Measurements from ENCODE around the gene NHLRC1.

Gene NHLRC1

GRCh38 chr6:18087396-18088165 is 34.9 kb downstream of the NHLRC1 start:
- DNase-seq (ENCODE audit: low read depth in 1 of 2, low spot score in 1 of 2) = no peak

GRCh38 chr6:18081025-18081668 is 41.3 kb downstream of the NHLRC1 start:
- no peak for DNase-seq (ENCODE audit: low read depth in 1 of 2, low spot score in 1 of 2)

- DNase-seq (ENCODE audit: low read depth in 1 of 2, low spot score in 1 of 2) = no peak
Observed at GRCh38 chr6:18080544-18080943, 41.9 kb downstream of the NHLRC1 start.

GRCh38 chr6:18078866-18079265 is 43.6 kb downstream of the NHLRC1 start:
- no peak for DNase-seq (ENCODE audit: low read depth in 1 of 2, low spot score in 1 of 2)

- no peak for DNase-seq (ENCODE audit: low read depth in 1 of 2, low spot score in 1 of 2)
Observed at GRCh38 chr6:18076231-18076630, 46.2 kb downstream of the NHLRC1 start.

- DNase-seq (ENCODE audit: low read depth in 1 of 2, low spot score in 1 of 2) = no peak
Observed at GRCh38 chr6:18072841-18073240, 49.6 kb downstream of the NHLRC1 start.

GRCh38 chr6:18070486-18070885 is 52.0 kb downstream of the NHLRC1 start:
- DNase-seq (ENCODE audit: low read depth in 1 of 2, low spot score in 1 of 2) = no peak

All from activated T-helper 1 cell treated with anti-CD3 and anti-CD28 coated beads, Interleukin-2, amount 50 U/mL, for 16 hours (primary cell).